Suppressor macrophage treated with lipopolysaccharide for 4 hours (primary cell): ENCODE data around the gene RTBDN.

Experiments
- DNase-seq: peaks from one replicate; pipeline ENCODE4 v3.0.0-alpha.2; 2020

Gene RTBDN

GRCh38 chr19:12791345-12792050, 42.9 kb downstream of the RTBDN start, which contains the start of gene JUNB:
Gene JUNB, plus strand, starts transcription at chr19:12791486. Its CDS starts 286 bp downstream, at chr19:12791772.
- DNase-seq = peak; percentile 100

GRCh38 chr19:12790628-12791344, 43.6 kb downstream of the RTBDN start:
- peak; percentile 42 for DNase-seq

- DNase-seq = peak; percentile 99
Observed at GRCh38 chr19:12789904-12790619, 44.3 kb downstream of the RTBDN start.

GRCh38 chr19:12789098-12789903, 45.1 kb downstream of the RTBDN start:
- DNase-seq = no peak

- DNase-seq = peak; percentile 97
Observed at GRCh38 chr19:12788682-12789097, 45.7 kb downstream of the RTBDN start.

- no peak for DNase-seq
Observed at GRCh38 chr19:12788042-12788681, 46.2 kb downstream of the RTBDN start.

GRCh38 chr19:12787458-12787857, 46.9 kb downstream of the RTBDN start:
- no peak for DNase-seq

GRCh38 chr19:12786952-12787351, 47.4 kb downstream of the RTBDN start:
- DNase-seq = peak; percentile 35

GRCh38 chr19:12786141-12786870, 48.1 kb downstream of the RTBDN start:
- peak; percentile 92 for DNase-seq

GRCh38 chr19:12785431-12786031, 48.8 kb downstream of the RTBDN start:
- DNase-seq = peak; percentile 64

GRCh38 chr19:12784871-12785430, 49.4 kb downstream of the RTBDN start:
- peak; percentile 25 for DNase-seq

GRCh38 chr19:12784394-12784870, 49.9 kb downstream of the RTBDN start:
- no peak for DNase-seq

GRCh38 chr19:12783849-12784393, 50.5 kb downstream of the RTBDN start:
- DNase-seq = no peak

- DNase-seq = peak; percentile 41
Observed at GRCh38 chr19:12783291-12783848, 51.0 kb downstream of the RTBDN start.

- peak; percentile 92 for DNase-seq
Observed at GRCh38 chr19:12782424-12783290, 51.7 kb downstream of the RTBDN start.

- DNase-seq = no peak
Observed at GRCh38 chr19:12782174-12782423, 52.3 kb downstream of the RTBDN start.

GRCh38 chr19:12779162-12779993, 55.0 kb downstream of the RTBDN start:
- DNase-seq = peak; percentile 72

- no peak for DNase-seq
Observed at GRCh38 chr19:12778905-12779161, 55.5 kb downstream of the RTBDN start.
